GM21737 (cell line): Measurements from ENCODE around the gene IL23A.

ENCODE experiments used
- ATAC-seq: cut with Tn5 transposase; IDR thresholded peaks from one replicate; pipeline ENCODE4 v1.9.1; 2021; ENCODE audit warnings: mild to moderate bottlenecking, moderate library complexity; ENCODE audit not compliant: unreplicated experiment

Gene IL23A

DNA sequence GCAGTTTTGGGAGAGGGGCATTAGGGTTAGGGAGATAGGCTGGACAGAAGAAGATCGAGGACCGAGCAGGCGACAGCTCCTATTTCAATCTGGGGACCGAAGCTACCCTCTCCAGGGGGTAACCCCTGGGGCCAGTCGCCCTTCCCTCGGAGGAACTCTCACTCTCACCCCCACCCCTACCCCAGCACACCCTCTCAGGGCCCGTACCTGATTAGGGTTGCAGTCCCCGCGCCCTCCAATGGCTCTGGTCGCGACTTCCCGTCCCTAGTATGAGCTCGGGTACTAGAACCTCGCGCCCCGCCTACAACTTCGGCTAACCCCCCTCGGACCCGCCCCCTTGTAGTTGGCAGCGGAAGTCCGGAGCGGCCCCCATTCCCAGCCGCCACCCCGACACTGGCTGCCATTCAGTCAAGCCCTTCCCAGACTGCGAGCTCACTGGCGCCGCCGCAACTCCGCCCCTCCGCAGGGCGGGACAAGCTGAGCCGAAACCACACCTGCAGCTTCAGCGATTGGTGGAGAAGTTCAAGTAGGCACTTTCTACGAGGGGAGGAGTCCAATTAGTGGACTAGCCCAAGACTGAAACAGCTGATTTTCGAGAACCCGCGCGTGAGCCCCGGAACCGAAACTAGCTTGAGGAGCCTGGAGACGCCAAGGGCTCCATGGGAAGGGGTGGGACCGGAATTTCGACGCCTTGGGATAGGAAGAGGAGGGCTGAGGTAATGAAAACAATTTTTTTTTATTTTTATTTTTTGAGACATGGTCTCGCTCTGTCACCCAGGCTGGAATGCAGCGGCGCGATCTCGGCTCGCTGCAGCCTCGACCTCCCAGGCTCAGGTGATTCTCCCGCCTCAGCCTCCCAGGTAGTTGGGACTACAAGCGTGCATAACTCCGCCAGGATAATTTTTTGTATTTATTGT lies 21.4 kb downstream of the IL23A start, which contains the start of gene STAT2:
STAT2 (minus strand) TSS at position 257 of the 917 bp plus-strand sequence. CDS start 3,536 bp downstream, outside the sequence.
- peak; percentile 96 for ATAC-seq

GRCh38 chr12:56361487-56362129 lies 22.9 kb downstream of the IL23A start:
- ATAC-seq: no peak

- no peak for ATAC-seq
These were observed 23.7 kb downstream of the IL23A start, which contains the start of gene APOF for GRCh38 chr12:56362130-56363059. Gene APOF, minus strand, starts transcription at chr12:56362857. Its CDS starts 112 bp downstream, at chr12:56362745.

DNA sequence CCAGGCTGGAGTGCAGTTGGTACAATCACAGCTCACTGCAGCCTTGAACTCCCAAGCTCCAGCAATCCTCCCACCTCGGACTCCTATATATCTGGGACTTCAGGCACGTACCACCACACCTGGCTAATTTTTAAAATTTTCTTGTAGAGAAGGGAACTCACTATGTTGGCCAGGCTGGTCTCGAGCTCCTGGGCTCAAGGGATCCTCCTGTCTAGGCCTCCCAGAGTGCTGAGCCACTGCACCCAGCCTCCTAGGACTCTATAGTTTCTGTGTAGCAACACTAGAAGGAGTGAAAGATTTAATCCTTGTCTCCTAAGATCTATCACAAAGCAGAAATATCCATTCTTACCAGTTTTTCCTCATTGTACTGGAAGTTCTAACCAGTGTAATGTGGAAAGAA lies 28.3 kb downstream of the IL23A start:
- ATAC-seq: no peak

DNA sequence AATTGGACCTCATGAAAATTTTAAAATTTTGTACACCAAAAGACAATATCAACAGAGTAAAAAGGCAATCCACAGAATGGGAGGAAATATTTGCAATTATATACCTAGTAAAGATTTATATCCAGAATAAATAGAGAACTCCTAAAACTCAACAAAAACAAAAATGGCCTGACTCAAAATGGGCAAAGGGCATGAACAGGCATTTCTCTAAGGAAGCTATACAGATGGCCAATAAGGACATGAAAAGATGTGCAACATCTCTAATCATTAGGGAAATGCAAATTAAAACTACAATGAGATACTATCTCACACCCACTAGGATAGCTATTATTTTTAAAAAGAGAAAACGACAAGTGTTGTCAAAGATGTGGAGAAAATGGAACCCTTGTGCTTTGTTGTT lies 34.8 kb downstream of the IL23A start:
- ATAC-seq: no peak

- no peak for ATAC-seq
These were observed 36.3 kb downstream of the IL23A start for GRCh38 chr12:56374726-56375597.

- no peak for ATAC-seq
These were observed 37.1 kb downstream of the IL23A start for GRCh38 chr12:56375598-56376434.

DNA sequence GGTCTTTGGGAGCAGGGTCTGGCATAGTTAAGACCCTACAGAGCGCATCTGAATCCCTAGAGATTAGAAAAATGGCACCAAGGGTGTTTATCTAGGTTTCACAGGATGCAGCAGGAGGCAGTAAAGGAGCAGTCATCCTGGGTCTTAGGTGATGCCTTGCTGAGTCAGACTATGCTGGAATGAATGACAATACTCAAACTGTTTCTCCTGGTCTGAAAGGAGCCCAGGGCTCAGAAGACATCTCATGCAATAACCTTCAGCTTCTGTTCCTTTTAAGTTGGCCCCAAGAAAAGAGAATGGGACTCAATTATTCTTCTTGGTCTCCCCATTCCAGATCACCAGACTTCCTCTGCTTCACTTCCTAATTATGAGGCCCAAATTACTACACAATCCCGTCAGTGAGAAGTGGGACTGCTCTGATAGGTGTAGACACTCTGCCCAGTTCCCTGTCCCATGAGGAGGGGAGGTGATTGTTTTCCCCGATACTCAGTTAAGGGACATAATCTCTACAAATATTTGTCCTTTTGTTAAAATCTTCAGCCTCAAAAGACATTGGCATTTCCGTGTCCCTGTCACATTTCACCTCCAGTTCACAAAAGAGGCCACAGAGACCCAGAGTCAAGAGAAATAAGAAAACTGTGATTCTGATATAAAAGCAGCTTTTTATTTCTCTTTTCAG lies 38.8 kb downstream of the IL23A start:
- no peak for ATAC-seq

DNA sequence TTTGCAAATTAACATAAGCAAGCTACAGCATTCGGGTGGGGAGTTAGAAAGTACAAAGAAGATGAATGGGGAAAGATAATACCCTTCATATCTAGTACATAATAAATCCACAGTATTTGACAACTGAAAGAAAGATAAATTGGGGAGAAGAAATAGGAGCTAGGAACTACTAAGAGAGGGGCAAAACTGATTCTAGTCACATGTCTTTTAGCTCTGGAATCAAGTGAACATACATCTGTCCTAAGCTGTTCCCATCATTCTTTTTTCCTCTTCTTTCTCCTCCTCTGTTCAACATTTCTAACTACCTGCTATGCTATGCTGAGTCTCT lies 39.3 kb downstream of the IL23A start:
- no peak for ATAC-seq

- no peak for ATAC-seq
These were observed 43.9 kb downstream of the IL23A start for GRCh38 chr12:56382611-56383010.

GRCh38 chr12:56385873-56386272 lies 47.2 kb downstream of the IL23A start:
- no peak for ATAC-seq

- ATAC-seq: no peak
These were observed 48.6 kb downstream of the IL23A start for GRCh38 chr12:56387152-56387736.

GRCh38 chr12:56389412-56389811 lies 50.7 kb downstream of the IL23A start:
- no peak for ATAC-seq
